K562 treated with DMSO at 1 percent for 4 hours (cell line): Measurements from ENCODE around the gene RNF144B. TPM values are rescaled to one million over a fixed set of nuclear protein-coding genes. Genes with fewer than 3 reads are reported as not detected.

Experiments
- total RNA-seq: library from RNA; unstranded; fragments of 300-600 nt; gene quantifications from 2 replicates; pipeline ENCODE4 v1.2.3, GENCODE V29; 2022; ENCODE audit not compliant: insufficient read depth

Gene RNF144B
- not detected in 2 replicates for total RNA-seq

DNA sequence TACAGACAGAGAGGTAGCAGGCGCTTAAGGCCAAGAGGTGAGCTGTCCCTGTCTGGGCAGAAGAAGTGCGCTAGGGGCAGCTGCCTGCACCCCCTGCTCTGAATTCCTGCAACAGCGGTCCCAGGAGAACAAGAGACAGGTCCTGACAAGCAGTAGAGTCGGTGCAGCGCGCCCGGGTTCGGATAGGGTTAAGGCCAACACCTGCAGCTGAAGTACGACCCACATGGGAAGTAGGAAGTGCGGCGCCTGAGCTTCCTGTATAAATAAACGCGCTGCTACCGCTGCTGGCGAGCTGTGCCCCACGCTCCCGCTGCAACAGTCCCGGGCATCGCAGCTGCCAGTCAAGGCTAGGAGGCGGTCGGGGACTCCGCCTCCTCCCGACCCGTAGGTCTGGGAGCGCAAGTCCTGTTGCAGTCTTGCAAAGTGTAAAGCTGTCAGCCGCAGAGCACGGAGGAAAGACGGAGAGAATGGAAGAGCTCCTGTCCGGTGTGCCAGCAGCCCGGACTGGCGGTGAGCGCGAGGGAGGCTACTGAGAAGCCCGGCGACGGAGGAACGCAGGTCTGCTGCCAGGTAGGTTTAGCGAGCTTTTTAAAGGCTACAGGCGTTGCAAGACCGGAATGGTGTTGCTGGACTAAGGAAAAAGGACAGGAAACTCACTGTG, at the start of gene RNF144B:
Gene RNF144B (plus strand): TSS at position 290 of the 661 bp plus-strand sequence. CDS start 12,185 bp downstream, outside the sequence.

Other genes starting within 250 kb of the RNF144B start
- 17.7 and 21.4 TPM in 2 replicates for gene TPMT, start 232.3 kb upstream of the RNF144B start, total RNA-seq
- 28.2 and 28.3 TPM in 2 replicates for gene KDM1B, start 231.9 kb upstream of the RNF144B start, total RNA-seq
- 84.9 and 99.5 TPM in 2 replicates for gene DEK, start 122.8 kb upstream of the RNF144B start, total RNA-seq